Measurements from ENCODE around the gene DDX19B. TPM values are rescaled to one million over a fixed set of nuclear protein-coding genes. Genes with fewer than 3 reads are reported as not detected.

DDX19B gene
- total and polyA plus RNA-seq, 2 donors from 2014 or later = 25.6 to 33.4 TPM

DNA sequence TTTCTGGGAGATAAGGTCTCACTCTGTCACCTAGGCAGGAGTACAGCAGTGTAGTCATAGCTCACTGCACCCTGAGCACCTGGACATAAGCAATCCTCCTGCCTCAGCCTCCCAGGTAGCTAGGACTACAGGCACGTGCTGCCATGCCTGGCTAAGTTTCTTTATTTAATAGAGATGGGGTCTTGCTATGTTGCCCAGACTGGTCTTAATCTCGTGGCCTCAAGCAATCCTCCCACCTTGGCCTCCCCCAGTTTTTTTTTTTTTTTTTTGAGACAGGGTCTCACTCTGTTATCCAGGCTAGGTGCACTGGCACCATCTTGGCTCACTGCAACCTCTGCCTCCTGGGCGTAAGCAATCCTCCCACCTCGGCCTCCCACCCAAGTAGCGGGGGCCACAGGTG, 21.1 kb downstream of the DDX19B start:
- Histone ChIP-seq H3K9me3 (ENCODE audit: control insufficient read depth in 2 of 3, insufficient read depth in 1 of 3, low read length in 3 of 3) (no peaks in the 10 kb centered on the region), H3K36me3 (ENCODE audit: control insufficient read depth in 2 of 3, insufficient read depth in 3 of 3, low read length in 3 of 3) (peaks cover 0 to 17% (median 10%) of the 10 kb centered on the region in 3 donors), H3K9ac (ENCODE audit: low read length in 3 of 3) (no peak overlapping the region), H3K27ac (ENCODE audit: low read depth in 2 of 2, low read length in 2 of 2) (no peak overlapping the region), H3K4me3 (ENCODE audit: low read length in 3 of 3) (no peak overlapping the region), H3K4me1 (ENCODE audit: control insufficient read depth in 2 of 3, insufficient read depth in 2 of 3, low read depth in 1 of 3, low read length in 3 of 3) (no peaks in the 10 kb centered on the region), H3K27me3 (ENCODE audit: control insufficient read depth, insufficient read depth, low read length) (no peaks in the 10 kb centered on the region)
- TF ChIP-seq, protein P1, sequence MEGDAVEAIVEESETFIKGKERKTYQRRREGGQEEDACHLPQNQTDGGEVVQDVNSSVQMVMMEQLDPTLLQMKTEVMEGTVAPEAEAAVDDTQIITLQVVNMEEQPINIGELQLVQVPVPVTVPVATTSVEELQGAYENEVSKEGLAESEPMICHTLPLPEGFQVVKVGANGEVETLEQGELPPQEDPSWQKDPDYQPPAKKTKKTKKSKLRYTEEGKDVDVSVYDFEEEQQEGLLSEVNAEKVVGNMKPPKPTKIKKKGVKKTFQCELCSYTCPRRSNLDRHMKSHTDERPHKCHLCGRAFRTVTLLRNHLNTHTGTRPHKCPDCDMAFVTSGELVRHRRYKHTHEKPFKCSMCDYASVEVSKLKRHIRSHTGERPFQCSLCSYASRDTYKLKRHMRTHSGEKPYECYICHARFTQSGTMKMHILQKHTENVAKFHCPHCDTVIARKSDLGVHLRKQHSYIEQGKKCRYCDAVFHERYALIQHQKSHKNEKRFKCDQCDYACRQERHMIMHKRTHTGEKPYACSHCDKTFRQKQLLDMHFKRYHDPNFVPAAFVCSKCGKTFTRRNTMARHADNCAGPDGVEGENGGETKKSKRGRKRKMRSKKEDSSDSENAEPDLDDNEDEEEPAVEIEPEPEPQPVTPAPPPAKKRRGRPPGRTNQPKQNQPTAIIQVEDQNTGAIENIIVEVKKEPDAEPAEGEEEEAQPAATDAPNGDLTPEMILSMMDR (IDR thresholded peaks at IDR 0.05; ENCODE audit: borderline replicate concordance, extremely low read depth, insufficient read depth) = no peak
- FAIRE-seq (no peak), DNase-seq (no peak)
- intact Hi-C loops (cut with DNase I) = no loop called here

DNA sequence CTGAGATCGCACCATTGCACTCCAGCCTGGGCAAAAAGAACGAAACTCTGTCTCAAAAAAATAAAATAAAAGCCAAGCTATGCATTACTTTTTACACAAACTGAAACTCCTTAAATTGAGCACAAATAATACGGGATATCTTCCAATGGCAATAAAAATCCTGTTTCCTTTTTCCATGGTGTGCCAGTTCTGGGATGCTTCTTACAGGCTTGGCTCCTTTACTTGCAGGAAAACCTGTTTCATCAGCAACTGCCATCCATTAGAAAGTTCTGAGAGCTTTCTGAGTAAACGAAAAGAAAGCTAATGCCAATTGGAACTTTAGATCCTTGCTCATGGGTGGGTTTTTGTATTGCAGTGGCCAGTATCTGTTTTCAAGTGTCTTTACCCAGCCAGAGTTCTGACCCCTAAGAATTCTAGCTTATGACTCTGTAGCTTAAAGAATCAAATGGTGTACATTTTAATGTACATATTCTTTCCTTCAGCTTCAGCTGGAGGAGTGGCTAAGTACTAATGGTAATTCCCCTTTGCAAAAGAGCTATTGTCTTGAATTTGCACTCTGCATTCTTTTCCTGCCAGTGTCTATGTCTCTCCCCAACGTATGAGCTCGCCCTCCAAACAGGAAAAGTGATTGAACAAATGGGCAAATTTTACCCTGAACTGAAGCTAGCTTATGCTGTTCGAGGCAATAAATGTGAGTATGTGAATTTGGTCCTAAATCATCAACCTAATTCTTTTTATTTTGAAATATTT, 26.2 kb downstream of the DDX19B start:
- H3K9ac ChIP-seq (ENCODE audit: low read length in 3 of 3) = no peak overlapping the region
- no peak overlapping the region for H3K27ac ChIP-seq (ENCODE audit: low read depth in 2 of 2, low read length in 2 of 2)
- peaks cover 0 to 15% (median 14%) of the 10 kb centered on the region in 3 donors for H3K36me3 ChIP-seq (ENCODE audit: control insufficient read depth in 2 of 3, insufficient read depth in 3 of 3, low read length in 3 of 3)
- H3K9me3 ChIP-seq (ENCODE audit: control insufficient read depth in 2 of 3, insufficient read depth in 1 of 3, low read length in 3 of 3) = no peaks in the 10 kb centered on the region
- H3K27me3 ChIP-seq (ENCODE audit: control insufficient read depth, insufficient read depth, low read length) = no peaks in the 10 kb centered on the region
- no peaks in the 10 kb centered on the region for H3K4me1 ChIP-seq (ENCODE audit: control insufficient read depth in 2 of 3, insufficient read depth in 2 of 3, low read depth in 1 of 3, low read length in 3 of 3)
- FAIRE-seq = no peak
- no peak overlapping the region for H3K4me3 ChIP-seq (ENCODE audit: low read length in 3 of 3)
- DNase-seq = no peak
- TF ChIP-seq, protein P1 (IDR thresholded peaks at IDR 0.05; ENCODE audit: borderline replicate concordance, extremely low read depth, insufficient read depth) = no peak
- intact Hi-C loops (cut with DNase I) = no loop called here

DNA sequence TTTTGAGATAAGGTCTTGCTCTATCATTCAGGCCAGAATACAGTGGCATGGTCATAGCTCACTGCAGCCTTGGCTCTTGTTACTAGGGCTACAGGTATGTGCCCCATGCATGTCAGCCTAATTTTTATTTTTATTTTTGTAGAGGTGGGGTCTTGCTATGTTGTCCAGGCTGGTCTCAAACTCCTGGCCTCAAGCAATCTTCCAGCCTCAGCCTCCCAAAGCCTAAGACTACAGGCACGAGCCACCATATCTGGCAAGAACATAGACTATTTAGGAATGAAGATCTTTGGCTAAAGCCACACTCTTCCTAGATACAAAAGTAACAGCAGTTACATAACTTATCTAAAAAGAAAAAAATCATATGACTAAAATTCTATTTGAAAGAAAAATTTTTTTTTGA, 32.1 kb downstream of the DDX19B start:
- Histone ChIP-seq H3K36me3 (ENCODE audit: control insufficient read depth in 2 of 3, insufficient read depth in 3 of 3, low read length in 3 of 3) (peaks cover 2 to 28% (median 12%) of the 10 kb centered on the region in 3 donors), H3K9ac (ENCODE audit: low read length in 3 of 3) (no peak overlapping the region), H3K27me3 (ENCODE audit: control insufficient read depth, insufficient read depth, low read length) (no peaks in the 10 kb centered on the region), H3K9me3 (ENCODE audit: control insufficient read depth in 2 of 3, insufficient read depth in 1 of 3, low read length in 3 of 3) (no peaks in the 10 kb centered on the region), H3K4me3 (ENCODE audit: low read length in 3 of 3) (no peak overlapping the region), H3K27ac (ENCODE audit: low read depth in 2 of 2, low read length in 2 of 2) (no peak overlapping the region), H3K4me1 (ENCODE audit: control insufficient read depth in 2 of 3, insufficient read depth in 2 of 3, low read depth in 1 of 3, low read length in 3 of 3) (no peaks in the 10 kb centered on the region)
- DNase-seq (no peak), FAIRE-seq (no peak)
- TF ChIP-seq, protein P1 (IDR thresholded peaks at IDR 0.05; ENCODE audit: borderline replicate concordance, extremely low read depth, insufficient read depth) = no peak
- intact Hi-C loops (cut with DNase I) = no loop called here

Data from kidney (tissue), 14 donors.